Left lobe of liver (tissue), 2 donors: ENCODE data around the gene EPB41L3. TPM values are rescaled to one million over a fixed set of nuclear protein-coding genes. Genes with fewer than 3 reads are reported as not detected.

ENCODE experiments used
- ATAC-seq: fragments of 200-7000 bp; cut with Tn5 transposase; one replicate; pipeline ENCODE4 v1.9.1; 2020; ENCODE audit warnings: mild to moderate bottlenecking, moderate library complexity
- DNase-seq: peaks from one replicate; pipeline ENCODE4 v3.0.0-alpha.2; 2020; ENCODE audit warnings: low spot score
- total RNA-seq: library from RNA; stranded (reverse); gene quantifications from one replicate; pipeline ENCODE4 v1.2.1, GENCODE V29; 2021
- donor health status: DM: no; HTN: no; CAD: no; lungs with moderate emphysema.
- donor health status: DM: no; HTN: yes; CAD: no.

The EPB41L3 gene
- total RNA-seq, 1 donor from 2014 or later = 4.0 TPM

GRCh38 chr18:5456577-5457461, 87.0 kb downstream of the EPB41L3 start:
- ATAC-seq (peak; percentile 60), DNase-seq (no peak)

GRCh38 chr18:5455674-5456073, 88.1 kb downstream of the EPB41L3 start:
- no peak for DNase-seq
- ATAC-seq = no peak

- no peak for ATAC-seq
- no peak for DNase-seq
Measured at GRCh38 chr18:5452943-5453443, 90.8 kb downstream of the EPB41L3 start.

GRCh38 chr18:5451871-5452270, 91.9 kb downstream of the EPB41L3 start:
- no peak for DNase-seq
- ATAC-seq = no peak

- no peak for DNase-seq
- ATAC-seq = no peak
Measured at GRCh38 chr18:5451150-5451549, 92.6 kb downstream of the EPB41L3 start.

GRCh38 chr18:5449858-5450509, 93.8 kb downstream of the EPB41L3 start:
- ATAC-seq (no peak), DNase-seq (no peak)

- DNase-seq = no peak
- ATAC-seq = no peak
Measured at GRCh38 chr18:5447442-5447841, 96.4 kb downstream of the EPB41L3 start.

GRCh38 chr18:5444847-5445246, 99.0 kb downstream of the EPB41L3 start:
- ATAC-seq = no peak
- no peak for DNase-seq

- DNase-seq (no peak), ATAC-seq (no peak)
Measured at GRCh38 chr18:5444269-5444668, 99.5 kb downstream of the EPB41L3 start.

- no peak for ATAC-seq
- DNase-seq = no peak
Measured at GRCh38 chr18:5439986-5440696, 103.7 kb downstream of the EPB41L3 start.

GRCh38 chr18:5434425-5434824, 109.4 kb downstream of the EPB41L3 start:
- DNase-seq (no peak), ATAC-seq (no peak)

- ATAC-seq = no peak
Measured at GRCh38 chr18:5431836-5432575, 111.8 kb downstream of the EPB41L3 start.

GRCh38 chr18:5430131-5430530, 113.7 kb downstream of the EPB41L3 start:
- no peak for DNase-seq
- no peak for ATAC-seq

More at GRCh38 chr18:5431836-5432575, 111.8 kb downstream of the EPB41L3 start:
- no peak for DNase-seq

- ATAC-seq = no peak
- DNase-seq = no peak
Measured at GRCh38 chr18:5429681-5430080, 114.1 kb downstream of the EPB41L3 start.

GRCh38 chr18:5425721-5426120, 118.1 kb downstream of the EPB41L3 start:
- ATAC-seq (peak; percentile 72), DNase-seq (no peak)

- no peak for DNase-seq
Measured at GRCh38 chr18:5424903-5425664, 118.7 kb downstream of the EPB41L3 start.

GRCh38 chr18:5422626-5423025, 121.2 kb downstream of the EPB41L3 start:
- DNase-seq = no peak

More at GRCh38 chr18:5424903-5425664, 118.7 kb downstream of the EPB41L3 start:
- peak; percentile 41 for ATAC-seq

GRCh38 chr18:5421981-5422380, 121.8 kb downstream of the EPB41L3 start:
- no peak for DNase-seq
- no peak for ATAC-seq

More at GRCh38 chr18:5422626-5423025, 121.2 kb downstream of the EPB41L3 start:
- ATAC-seq = no peak

GRCh38 chr18:5420906-5421305, 122.9 kb downstream of the EPB41L3 start:
- DNase-seq (no peak), ATAC-seq (no peak)

GRCh38 chr18:5419601-5420000, 124.2 kb downstream of the EPB41L3 start:
- DNase-seq = no peak
- ATAC-seq = no peak
